Trophoblast cell (in vitro differentiated cells and primary cell): ENCODE results near the gene NDRG2.

Source experiments
- DNase-seq, 2 donors: peaks; one replicate each; pipeline ENCODE4 v3.0.0-alpha.2; 2016
- H2AFZ ChIP-seq: 2 replicates; pipeline ENCODE4 v1.6.1; 2013; ENCODE audit warnings: low read length, moderate library complexity, mild to moderate bottlenecking; ENCODE audit not compliant: insufficient read depth, poor library complexity
- H2AK5ac ChIP-seq: 2 replicates; pipeline ENCODE4 v1.6.1; 2013; ENCODE audit warnings: mild to moderate bottlenecking, low read length
- H2BK120ac ChIP-seq: 2 replicates; pipeline ENCODE4 v1.6.1; 2013; ENCODE audit warnings: low read length, mild to moderate bottlenecking, moderate library complexity; ENCODE audit not compliant: insufficient read depth, poor library complexity
- H2BK12ac ChIP-seq: 2 replicates; pipeline ENCODE4 v1.6.1; 2013; ENCODE audit warnings: mild to moderate bottlenecking, low read length, moderate library complexity
- H2BK5ac ChIP-seq: 2 replicates; pipeline ENCODE4 v1.6.1; 2013; ENCODE audit warnings: low read length, low read depth, moderate library complexity, mild to moderate bottlenecking; ENCODE audit not compliant: poor library complexity
- H3K14ac ChIP-seq: 2 replicates; pipeline ENCODE4 v1.6.1; 2013; ENCODE audit warnings: mild to moderate bottlenecking, low read length
- H3K18ac ChIP-seq: 2 replicates; pipeline ENCODE4 v1.6.1; 2013; ENCODE audit warnings: mild to moderate bottlenecking, low read length
- H3K23ac ChIP-seq: 2 replicates; pipeline ENCODE4 v1.6.1; 2013; ENCODE audit warnings: low read length
- H3K27ac ChIP-seq: 2 replicates; pipeline ENCODE4 v1.5.1; 2013; ENCODE audit warnings: low read depth, mild to moderate bottlenecking, inconsistent platforms, low read length, moderate library complexity
- H3K27me3 ChIP-seq: 2 replicates; pipeline ENCODE4 v1.6.1; 2013; ENCODE audit warnings: inconsistent platforms, mild to moderate bottlenecking, low read length, moderate library complexity; ENCODE audit not compliant: insufficient read depth
- H3K36me3 ChIP-seq, 2 experiments: 1 replicate in 1 of 2; 2 replicates in 1 of 2; pipeline ENCODE4 v1.6.1; 2013; ENCODE audit warnings: low read length in 2 of 2, mild to moderate bottlenecking in 2 of 2, moderate library complexity in 1 of 2; ENCODE audit not compliant: insufficient read depth in 2 of 2, control insufficient read depth in 1 of 2
- H3K4ac ChIP-seq: 2 replicates; pipeline ENCODE4 v1.6.1; 2013; ENCODE audit warnings: low read depth, mild to moderate bottlenecking, low read length, moderate library complexity
- H3K4me1 ChIP-seq, 2 experiments: 1 replicate in 1 of 2; 2 replicates in 1 of 2; pipeline ENCODE4 v1.6.1; 2013; ENCODE audit warnings: low read length in 2 of 2, mild to moderate bottlenecking in 2 of 2, moderate library complexity in 1 of 2; ENCODE audit not compliant: insufficient read depth in 2 of 2, control insufficient read depth in 1 of 2
- H3K4me2 ChIP-seq: 2 replicates; pipeline ENCODE4 v1.6.1; 2013; ENCODE audit warnings: inconsistent platforms, mild to moderate bottlenecking, low read length, moderate library complexity
- H3K4me3 ChIP-seq: 2 replicates; pipeline ENCODE4 v1.5.1; 2013; ENCODE audit warnings: mild to moderate bottlenecking, low read depth, low read length, inconsistent platforms
- H3K79me1 ChIP-seq: one replicate; pipeline ENCODE4 v1.6.1; 2013; ENCODE audit warnings: low read length
- H3K79me2 ChIP-seq: 2 replicates; pipeline ENCODE4 v1.6.1; 2013; ENCODE audit warnings: low read length, mild to moderate bottlenecking; ENCODE audit not compliant: control insufficient read depth, insufficient read depth, poor library complexity
- H3K9ac ChIP-seq: 2 replicates; pipeline ENCODE4 v1.6.1; 2013; ENCODE audit warnings: mild to moderate bottlenecking, low read length
- H3K9me3 ChIP-seq: 2 replicates; pipeline ENCODE4 v1.6.1; 2013; ENCODE audit warnings: low read depth, mild to moderate bottlenecking, control low read depth, inconsistent platforms, low read length; ENCODE audit not compliant: insufficient read depth
- H4K12ac ChIP-seq: 2 replicates; pipeline ENCODE4 v1.6.1; 2013; ENCODE audit warnings: low read depth, mild to moderate bottlenecking, low read length, moderate library complexity
- H4K8ac ChIP-seq: 2 replicates; pipeline ENCODE4 v1.6.1; 2013; ENCODE audit warnings: low read depth, mild to moderate bottlenecking, low read length, moderate library complexity
- H4K91ac ChIP-seq: one replicate; pipeline ENCODE4 v1.6.1; 2013; ENCODE audit warnings: low read depth, mild to moderate bottlenecking, low read length, moderate library complexity
- WGBS: extraction: QIAGEN DNeasy Blood & Tissue Kit; methylation state at CpG from one replicate; pipeline ENCODE4 v1.1.7; 2013; ENCODE audit warnings: missing lambda C conversion rate; ENCODE audit not compliant: insufficient read length, insufficient coverage; ENCODE audit errors: extremely low coverage; 5-methylcytosine and 5-hydroxymethylcytosine counted together

Gene NDRG2

DNA sequence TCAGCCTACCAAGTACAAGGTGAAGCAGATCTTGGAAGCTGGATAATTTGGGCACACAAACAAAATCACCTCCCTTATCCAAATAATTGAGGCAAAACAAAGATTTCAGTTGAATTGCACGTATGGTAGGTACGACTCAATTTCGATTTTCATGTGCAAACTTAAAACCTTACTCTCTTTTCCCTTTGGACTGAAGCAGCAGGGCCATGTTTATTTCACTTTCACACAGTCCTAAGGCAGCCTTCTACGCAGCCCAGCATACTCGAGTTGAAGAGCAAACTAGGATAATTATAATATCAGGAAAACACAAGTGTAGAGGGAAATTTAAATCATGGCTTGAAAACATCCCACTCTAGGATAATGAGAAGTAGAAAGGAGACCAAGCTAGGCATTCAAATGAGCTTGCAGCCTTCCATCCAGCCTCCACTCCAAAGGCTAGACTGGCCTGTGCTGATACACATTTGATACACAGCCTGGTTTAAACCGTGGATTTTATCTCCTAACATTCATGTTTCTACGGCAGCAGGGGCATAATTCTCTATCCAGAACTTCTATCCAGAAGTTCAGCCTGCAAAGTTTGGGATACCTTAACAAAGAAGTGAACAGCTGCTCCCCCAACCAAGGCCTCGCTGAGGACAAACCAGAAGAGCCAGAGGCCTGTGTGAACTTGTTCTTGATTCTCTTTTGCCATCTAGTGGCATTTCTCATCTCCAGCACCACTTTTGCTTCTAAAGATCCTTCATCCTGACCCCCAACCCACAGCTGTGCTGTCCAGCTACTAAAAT, 14.9 kb upstream of the NDRG2 start:
- Histone ChIP-seq H4K12ac (no peak overlapping the region), H3K36me3 (no peaks in the 10 kb centered on the region), H3K4me3 (no peak overlapping the region), H3K14ac (no peak overlapping the region), H2AFZ (no peak overlapping the region), H3K23ac (no peak overlapping the region), H3K79me2 (no peaks in the 10 kb centered on the region), H2AK5ac (no peak overlapping the region), H3K9ac (no peak overlapping the region), H3K4me2 (no peak overlapping the region), H3K4me1 (peaks cover 18 to 25% of the 10 kb centered on the region in 2 experiments), H3K18ac (no peak overlapping the region), H4K91ac (no peak overlapping the region), H2BK12ac (no peak overlapping the region), H2BK5ac (no peak overlapping the region), H4K8ac (no peak overlapping the region), H2BK120ac (no peak overlapping the region), H3K27me3 (no peaks in the 10 kb centered on the region), H3K27ac (no peak overlapping the region), H3K9me3 (no peaks in the 10 kb centered on the region), H3K4ac (no peak overlapping the region), H3K79me1 (peaks cover 4% of the 10 kb centered on the region)
- DNase-seq = peak; percentile 7 to 59
- WGBS = no CpG with 5 or more reads among the region's 8 CpGs

DNA sequence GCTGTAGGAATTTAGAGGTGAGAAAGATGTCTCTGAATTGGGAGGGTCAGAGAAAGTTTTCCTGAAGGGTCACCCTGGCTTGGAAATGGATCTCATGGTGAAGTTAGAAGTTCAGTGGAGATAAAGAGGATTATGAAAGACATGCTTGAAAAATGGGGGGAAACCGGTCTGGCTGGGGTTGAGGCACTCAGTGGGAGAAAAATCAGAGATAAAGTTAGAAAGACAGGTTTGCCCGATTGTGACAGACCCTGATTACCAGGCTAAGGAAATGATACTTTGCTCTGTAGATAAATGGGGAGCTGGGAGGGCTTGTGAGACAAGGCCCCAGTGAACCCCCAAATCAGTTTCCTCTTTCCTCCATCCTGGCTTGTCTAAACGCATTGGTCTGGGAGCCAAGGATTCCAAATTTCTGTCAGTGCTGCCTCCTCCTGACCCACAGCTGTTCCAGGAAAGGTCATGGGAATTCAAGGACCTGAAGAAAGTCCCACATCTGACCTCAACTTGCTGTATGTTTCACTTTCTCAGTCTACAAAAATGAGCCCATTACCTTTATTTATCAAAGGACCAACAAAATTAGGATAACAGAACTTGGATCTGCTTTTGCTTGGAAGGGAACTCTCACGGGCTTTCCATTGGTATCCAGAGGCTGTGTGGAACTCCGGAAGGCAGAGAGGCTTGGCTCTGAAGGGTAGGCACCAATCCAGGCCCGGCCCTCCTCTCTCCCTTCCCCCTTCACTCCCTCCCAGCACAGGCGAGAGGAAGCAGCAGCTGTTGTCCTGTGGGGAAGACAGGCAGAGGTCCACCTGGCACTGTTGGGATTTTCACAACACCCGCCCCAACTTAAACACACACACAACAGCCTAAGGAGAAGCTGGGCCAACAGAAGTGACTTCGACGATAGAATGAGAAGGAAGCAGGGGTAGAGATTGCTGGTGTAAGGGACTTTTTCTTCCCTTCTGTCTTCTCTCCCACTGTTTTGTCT, 13.9 kb upstream of the NDRG2 start:
- Histone ChIP-seq H3K79me2 (no peaks in the 10 kb centered on the region), H3K9ac (no peak overlapping the region), H3K23ac (no peak overlapping the region), H3K9me3 (no peaks in the 10 kb centered on the region), H2BK120ac (no peak overlapping the region), H4K91ac (no peak overlapping the region), H3K14ac (no peak overlapping the region), H3K4ac (no peak overlapping the region), H3K27ac (no peak overlapping the region), H3K4me1 (peaks cover 13 to 16% of the 10 kb centered on the region in 2 experiments), H2AFZ (no peak overlapping the region), H3K4me2 (no peak overlapping the region), H3K36me3 (no peaks in the 10 kb centered on the region), H4K12ac (no peak overlapping the region), H3K18ac (no peak overlapping the region), H3K27me3 (no peaks in the 10 kb centered on the region), H2AK5ac (no peak overlapping the region), H3K4me3 (no peak overlapping the region), H4K8ac (peak overlapping the region; percentile 7), H2BK12ac (no peak overlapping the region), H3K79me1 (peaks cover 4% of the 10 kb centered on the region), H2BK5ac (no peak overlapping the region)
- peak; percentile 34 to 77 for DNase-seq
- WGBS = no CpG with 5 or more reads among the region's 10 CpGs

DNA sequence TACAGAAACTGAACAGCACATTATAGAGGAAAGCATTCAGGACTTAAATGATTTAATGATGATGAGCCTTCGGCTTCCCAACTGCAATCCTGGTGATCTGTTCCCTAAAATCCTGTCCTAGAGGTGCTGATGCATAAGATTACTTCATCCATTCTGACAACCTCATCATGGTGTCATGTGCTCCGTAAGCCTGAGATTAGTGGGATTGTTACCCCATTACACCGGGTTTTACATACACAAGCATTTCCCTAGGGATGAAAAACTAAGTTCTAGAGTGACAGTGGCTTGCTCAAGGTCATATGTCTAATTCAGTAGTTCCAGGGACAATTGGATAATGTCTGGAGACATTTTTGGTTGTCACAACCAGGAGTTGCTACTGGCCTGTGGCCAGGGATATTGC, 12.3 kb upstream of the NDRG2 start:
- Histone ChIP-seq H4K8ac (no peak overlapping the region), H3K23ac (no peak overlapping the region), H2AK5ac (no peak overlapping the region), H3K18ac (no peak overlapping the region), H2BK5ac (no peak overlapping the region), H3K36me3 (no peaks in the 10 kb centered on the region), H3K9me3 (no peaks in the 10 kb centered on the region), H3K79me2 (no peaks in the 10 kb centered on the region), H3K27me3 (no peaks in the 10 kb centered on the region), H4K91ac (no peak overlapping the region), H2AFZ (no peak overlapping the region), H3K79me1 (no peaks in the 10 kb centered on the region), H2BK12ac (no peak overlapping the region), H3K9ac (no peak overlapping the region), H3K27ac (no peak overlapping the region), H3K4ac (no peak overlapping the region), H3K4me3 (no peak overlapping the region), H2BK120ac (no peak overlapping the region), H3K14ac (no peak overlapping the region), H3K4me1 (peaks cover 6 to 7% of the 10 kb centered on the region in 2 experiments), H3K4me2 (no peak overlapping the region), H4K12ac (no peak overlapping the region)
- DNase-seq = no peak
- WGBS = no CpG with 5 or more reads among the region's 3 CpGs

DNA sequence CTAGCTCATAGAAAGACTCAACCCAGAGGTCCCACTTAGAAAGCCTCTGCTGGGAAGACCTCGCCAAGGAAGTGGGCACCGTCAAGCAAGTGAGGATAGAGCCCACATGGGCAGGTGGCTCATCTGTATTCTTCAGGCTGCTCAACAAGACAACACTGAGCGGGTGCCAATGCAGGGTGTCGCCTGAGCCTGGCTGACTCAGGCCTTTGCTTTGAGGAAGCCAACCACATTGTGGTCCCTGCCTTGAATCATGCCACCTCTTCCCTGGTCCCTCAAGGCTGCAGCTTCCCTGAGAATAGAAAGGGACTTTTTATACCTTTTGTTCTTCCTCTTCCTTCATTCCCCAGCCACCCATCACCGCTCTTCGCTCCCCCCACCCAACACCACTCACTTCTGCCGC, 11.9 kb upstream of the NDRG2 start:
- H3K4me3 ChIP-seq = peak overlapping the region; percentile 23
- H3K4ac ChIP-seq = no peak overlapping the region
- H2BK5ac ChIP-seq = no peak overlapping the region
- no peak overlapping the region for H3K18ac ChIP-seq
- H3K79me2 ChIP-seq = no peaks in the 10 kb centered on the region
- no CpG with 5 or more reads among the region's 7 CpGs for WGBS
- H2BK120ac ChIP-seq = no peak overlapping the region
- H3K79me1 ChIP-seq = no peaks in the 10 kb centered on the region
- H4K8ac ChIP-seq = no peak overlapping the region
- no peak overlapping the region for H3K14ac ChIP-seq
- peaks cover under 1% of the 10 kb centered on the region for H3K9me3 ChIP-seq
- no peak overlapping the region for H4K91ac ChIP-seq
- no peak overlapping the region for H4K12ac ChIP-seq
- DNase-seq = no peak
- H3K27me3 ChIP-seq = no peaks in the 10 kb centered on the region
- H2BK12ac ChIP-seq = no peak overlapping the region
- H3K4me2 ChIP-seq = no peak overlapping the region
- no peak overlapping the region for H3K23ac ChIP-seq
- no peak overlapping the region for H2AK5ac ChIP-seq
- H3K27ac ChIP-seq = no peak overlapping the region
- H3K9ac ChIP-seq = no peak overlapping the region
- no peaks in the 10 kb centered on the region for H3K36me3 ChIP-seq
- no peak overlapping the region for H2AFZ ChIP-seq
- peaks cover 4 to 6% of the 10 kb centered on the region in 2 experiments for H3K4me1 ChIP-seq
